ENCODE data around the gene TSPAN18.

GRCh38 chr11:44978274-44978960 lies 251.7 kb downstream of the TSPAN18 start:
- TF ChIP-seq CTCF (IDR thresholded peaks at IDR 0.05), result no peak
- TF ChIP-seq POLR2A (IDR thresholded peaks at IDR 0.05), result no peak

Data from vagina (tissue), 2 donors.